Posterior cingulate gyrus (tissue), 11 donors: Measurements from ENCODE around the gene CDKN2A.
"Not testable (repeated sequence)": the region's sequence is repeated elsewhere in the genome, so short reads cannot be mapped to it uniquely, and the experiment has no call there.

ENCODE experiments used
- DNase-seq, 10 donors: peaks; one replicate each; pipeline versions ENCODE4 v3.0.0 to v3.0.0-alpha.2; 2020 to 2021; ENCODE audit warnings: mixed read lengths in 3 of 10
- intact Hi-C: fragments of 100-400 bp; cut with DNase I; formaldehyde crosslinking; loops from one replicate; pipeline ENCODE4 v1.15.1; 2023

Gene CDKN2A

DNA sequence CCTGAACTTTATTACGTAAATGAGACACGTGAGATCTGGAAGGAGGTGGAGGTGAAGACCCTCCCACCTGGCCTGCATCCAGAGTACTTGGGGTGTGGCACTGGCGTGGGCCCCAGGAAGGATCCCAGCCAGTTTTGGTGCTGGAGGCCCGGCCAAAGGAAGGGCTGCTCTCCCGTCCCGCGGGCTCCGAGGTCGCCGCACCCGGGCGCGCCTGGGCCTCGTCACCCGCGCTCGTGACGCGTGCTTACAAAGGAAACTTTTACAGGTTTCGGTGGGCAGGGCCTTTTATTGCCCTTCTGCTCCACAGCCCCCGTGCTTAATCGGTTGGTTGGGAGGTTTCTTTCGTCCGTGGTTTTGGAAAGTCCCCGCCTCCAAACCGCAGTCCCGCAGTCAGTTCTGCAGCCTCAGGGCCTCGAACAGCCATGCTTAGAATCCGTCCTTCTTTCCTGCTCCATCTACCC is 29.2 kb downstream of the CDKN2A start:
- DNase-seq = peak in 1 of 10 donors; percentile 51
- intact Hi-C loops = no loop called here

- intact Hi-C loops = no loop called here
- DNase-seq = no peak
These were observed 32.6 kb downstream of the CDKN2A start for GRCh38 chr9:21961569-21961968.

DNA sequence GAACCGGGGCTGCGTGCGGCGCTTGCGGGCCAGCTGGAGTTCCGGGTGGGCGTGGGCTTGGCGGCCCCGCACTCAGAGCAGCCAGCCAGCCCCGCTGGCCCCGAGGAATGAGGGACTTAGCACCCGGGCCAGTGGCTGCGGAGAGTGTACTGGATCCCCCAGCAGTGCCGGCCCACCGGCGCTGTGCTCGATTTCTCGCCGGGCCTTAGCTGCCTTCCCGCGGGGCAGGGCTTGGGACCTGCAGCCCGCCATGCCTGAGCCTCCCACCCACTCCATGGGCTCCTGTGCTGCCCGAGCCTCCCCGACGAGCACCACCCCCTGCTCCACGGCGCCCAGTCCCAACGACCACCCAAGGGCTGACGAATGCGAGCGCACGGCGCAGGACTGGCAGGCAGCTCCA is 34.9 kb downstream of the CDKN2A start:
- intact Hi-C loops = not testable (repeated sequence)
- peak in 1 of 10 donors; percentile 33 for DNase-seq

DNA sequence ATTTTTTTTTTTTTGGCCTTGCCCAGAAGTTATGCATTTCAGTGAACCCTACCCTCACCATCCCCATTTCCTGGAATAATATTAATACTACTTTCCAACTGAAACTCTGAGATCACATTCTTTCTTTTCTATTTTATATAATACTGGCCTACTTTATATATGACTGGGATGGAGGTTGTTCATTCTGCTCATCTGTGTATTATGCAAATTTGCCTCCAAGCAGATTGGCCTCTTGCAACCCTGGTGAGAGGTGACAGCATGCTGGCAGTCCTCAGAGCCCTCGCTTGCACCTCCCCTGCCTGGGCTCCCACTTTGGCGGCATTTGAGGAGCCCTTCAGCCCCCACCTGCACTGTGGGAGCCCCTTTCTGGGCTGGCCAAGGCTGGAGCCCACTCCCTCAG is 35.4 kb downstream of the CDKN2A start:
- DNase-seq = peak in 1 of 10 donors; percentile 40
- intact Hi-C loops = no loop called here

- intact Hi-C loops = no loop called here
- no peak for DNase-seq
These were observed 48.6 kb downstream of the CDKN2A start for GRCh38 chr9:21945606-21946005.

DNA sequence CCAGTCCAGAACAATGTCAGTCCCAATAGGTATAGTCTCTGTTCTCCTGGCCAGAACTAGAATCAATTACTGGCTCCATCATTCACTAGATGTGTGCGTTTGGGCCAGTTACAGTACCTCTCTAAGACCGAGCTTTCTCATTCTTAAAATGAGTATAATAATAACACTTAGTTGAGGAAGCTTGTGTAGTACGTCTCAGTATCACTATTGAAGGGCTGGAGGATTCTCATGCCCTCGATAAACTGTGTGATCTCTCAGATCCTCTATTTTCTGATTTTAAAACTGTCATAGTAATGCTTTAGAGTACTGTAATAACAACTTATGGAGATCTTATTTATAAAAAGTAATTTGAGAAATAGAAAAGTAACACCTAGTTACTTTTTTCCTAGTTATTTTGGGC is 50.7 kb downstream of the CDKN2A start:
- no peak for DNase-seq
- intact Hi-C loops = no loop called here

DNA sequence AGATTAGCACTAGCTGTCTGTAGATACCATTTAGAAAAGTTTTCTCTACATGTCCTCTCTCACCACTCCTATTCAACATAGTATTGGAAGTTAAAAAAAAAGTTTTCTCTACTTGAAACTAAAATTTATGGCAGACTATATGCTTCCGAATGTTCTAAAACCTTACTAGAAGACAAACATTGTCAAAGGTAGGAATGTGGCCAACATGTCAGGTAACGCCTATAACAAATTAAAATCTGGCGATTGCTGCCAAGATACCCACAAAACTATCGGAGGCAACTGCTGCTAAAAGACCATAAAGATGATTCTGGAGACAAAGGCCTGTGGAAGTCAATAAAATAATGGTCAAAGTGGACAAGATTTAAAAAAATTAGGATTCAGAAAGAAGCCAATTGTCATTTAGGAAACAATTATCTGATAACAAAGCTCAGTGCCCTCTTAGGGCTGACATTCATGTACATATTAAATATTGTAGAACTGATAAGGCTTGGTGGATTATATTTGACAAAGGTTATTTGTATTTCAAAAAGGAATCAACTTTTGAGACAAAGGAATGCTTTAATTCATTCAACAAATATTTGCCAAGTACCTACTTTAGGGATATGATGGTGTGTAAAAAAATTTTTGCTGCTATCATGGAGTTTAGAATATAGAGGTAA is 52.7 kb downstream of the CDKN2A start:
- intact Hi-C loops = no loop called here
- no peak for DNase-seq

DNA sequence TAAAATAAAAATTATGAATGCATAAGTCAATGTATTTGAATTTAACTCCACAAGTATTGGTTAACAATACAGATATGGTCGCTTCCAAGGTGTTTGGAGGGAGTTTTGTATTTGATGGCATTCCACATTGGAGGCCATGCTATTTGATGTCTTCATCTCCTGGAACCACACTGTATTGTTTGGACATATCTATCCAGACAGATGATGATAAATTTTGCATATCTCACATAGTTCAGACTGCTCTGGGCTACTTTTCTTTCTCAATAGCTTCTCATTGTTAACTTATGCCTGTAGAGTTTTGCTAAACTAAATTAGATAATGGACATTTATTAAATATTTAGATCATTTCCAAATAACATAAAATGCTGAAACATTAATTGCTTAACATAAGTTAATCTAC is 58.0 kb downstream of the CDKN2A start:
- no peak for DNase-seq
- intact Hi-C loops = no loop called here

DNA sequence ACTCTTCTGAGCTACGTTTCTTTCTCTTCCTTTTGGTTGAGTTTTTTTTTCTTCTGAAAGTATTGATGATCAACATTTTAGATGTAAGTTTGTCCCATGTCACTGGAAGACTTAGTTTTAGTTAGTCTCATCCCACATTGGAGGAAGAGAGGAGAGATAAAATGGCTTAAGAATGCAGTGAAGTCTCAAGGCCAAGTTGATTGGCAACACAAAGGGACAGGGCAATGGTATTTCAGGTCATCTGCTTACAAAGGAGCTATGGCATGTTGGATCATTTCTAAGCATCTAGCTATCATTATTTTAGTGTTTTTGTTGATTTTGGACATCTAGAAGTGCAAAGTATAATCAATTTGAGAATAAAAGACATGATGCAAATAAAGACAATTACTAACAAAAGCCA is 58.6 kb downstream of the CDKN2A start:
- intact Hi-C loops = no loop called here

GRCh38 chr9:21933865-21934264 is 60.3 kb downstream of the CDKN2A start:
- DNase-seq = no peak
- intact Hi-C loops = no loop called here

More for the DNA sequence above, 58.6 kb downstream of the CDKN2A start:
- DNase-seq = no peak

GRCh38 chr9:21933281-21933680 is 60.9 kb downstream of the CDKN2A start:
- no peak for DNase-seq
- intact Hi-C loops = no loop called here

DNA sequence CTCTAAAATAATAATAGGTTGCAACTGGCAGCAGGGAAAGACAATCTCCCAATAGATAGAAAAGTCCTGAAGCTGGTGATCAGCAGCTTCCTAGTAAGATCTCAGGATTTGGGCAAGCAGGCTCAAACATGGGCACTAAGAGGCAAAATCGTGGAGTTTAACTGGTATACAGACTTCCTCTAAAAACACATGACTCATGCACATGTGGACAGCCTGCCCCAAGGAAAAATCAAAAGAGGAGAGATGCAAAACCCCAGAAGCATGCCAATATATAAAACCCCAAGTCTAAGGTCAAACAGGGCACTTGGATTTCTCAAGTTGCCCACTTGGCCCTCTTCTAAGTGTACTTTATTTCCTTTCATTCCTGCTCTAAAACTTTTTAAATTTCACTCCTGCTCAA is 62.8 kb downstream of the CDKN2A start:
- intact Hi-C loops = no loop called here
- DNase-seq = no peak

DNA sequence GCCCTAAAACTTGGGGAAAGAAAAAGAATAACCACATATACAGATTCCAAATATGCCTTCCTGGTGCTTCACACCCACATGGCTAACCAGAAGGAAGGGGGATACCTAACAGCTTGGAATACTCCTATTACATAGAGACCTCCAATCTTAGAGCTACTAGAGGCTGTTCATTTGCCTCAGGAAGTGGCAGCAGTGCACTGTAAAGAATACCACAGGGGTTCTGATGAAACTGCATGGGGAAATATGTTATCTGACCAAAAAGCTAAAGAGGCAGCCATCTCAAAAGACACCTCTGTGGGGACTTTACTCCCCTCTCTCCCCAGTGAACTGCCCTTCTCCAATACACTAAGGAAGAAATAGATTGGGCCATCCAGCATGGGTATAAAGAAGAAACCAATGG is 66.4 kb downstream of the CDKN2A start:
- DNase-seq = no peak
- intact Hi-C loops = no loop called here

DNA sequence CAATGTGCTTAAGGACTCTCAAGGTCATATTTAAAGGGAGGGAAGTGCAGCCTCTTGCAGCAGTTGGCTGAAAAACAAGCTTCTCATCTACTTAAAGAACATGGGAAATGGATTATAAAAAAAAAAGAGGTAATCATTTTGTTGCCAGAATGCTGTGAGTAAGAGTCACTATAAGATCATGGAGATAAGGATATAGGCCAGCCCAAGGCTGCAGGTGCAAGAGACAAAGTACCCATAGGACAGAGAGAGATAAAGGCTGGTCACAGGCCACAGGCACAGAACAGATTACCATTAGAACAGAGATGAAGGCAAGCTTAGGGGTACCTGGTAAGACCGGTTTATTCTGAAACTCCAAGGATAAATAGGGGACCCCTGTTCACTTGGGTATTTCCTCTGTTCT is 70.5 kb downstream of the CDKN2A start:
- no peak for DNase-seq
- intact Hi-C loops = no loop called here

GRCh38 chr9:21919377-21920362 is 74.5 kb downstream of the CDKN2A start:
- DNase-seq = no peak
- intact Hi-C loops = no loop called here
